G401 (cell line): ENCODE measurements around the gene ARHGAP1. TPM values are rescaled to one million over a fixed set of nuclear protein-coding genes. Genes with fewer than 3 reads are reported as not detected.
"Not testable (repeated sequence)": the region's sequence is repeated elsewhere in the genome, so short reads cannot be mapped to it uniquely, and the experiment has no call there.

ENCODE experiments used
- DNase-seq: peaks from one replicate; pipeline ENCODE4 v3.0.0-alpha.2; 2015; ENCODE audit warnings: low spot score
- in situ Hi-C: cut with HindIII; loops from 2 replicates; pipeline ENCODE4 v1.10.0; 2016; ENCODE audit warnings: low sequenced_read_pairs, mixed read lengths
- total RNA-seq: library from RNA; depleted of rRNA; stranded (reverse); fragments of >200 nt; shearing (Covaris generic); gene quantifications from 2 replicates; pipeline ENCODE4 v1.2.3, GENCODE V29; 2014

Gene ARHGAP1
- total RNA-seq, 1 experiment from 2014 or later, result 4.1 TPM

GRCh38 chr11:46725338-46726205 is 25.2 kb upstream of the ARHGAP1 start:
- no peak for DNase-seq
- in situ Hi-C loops, result no loop called here

GRCh38 chr11:46724088-46724487 is 23.7 kb upstream of the ARHGAP1 start:
- DNase-seq, result no peak
- in situ Hi-C loops, result no loop called here

GRCh38 chr11:46723359-46723680 is 22.9 kb upstream of the ARHGAP1 start:
- in situ Hi-C loops, result no loop called here
- no peak for DNase-seq

GRCh38 chr11:46722566-46723358 is 22.3 kb upstream of the ARHGAP1 start:
- in situ Hi-C loops, result no loop called here
- no peak for DNase-seq

- in situ Hi-C loops, result no loop called here
- DNase-seq, result no peak
Measured at GRCh38 chr11:46721286-46721685, 20.9 kb upstream of the ARHGAP1 start.

- in situ Hi-C loops, result no loop called here
- no peak for DNase-seq
Measured at GRCh38 chr11:46719543-46720218, 19.3 kb upstream of the ARHGAP1 start.

- in situ Hi-C loops, result no loop called here
- DNase-seq, result no peak
Measured at GRCh38 chr11:46719048-46719542, 18.7 kb upstream of the ARHGAP1 start, which contains the start of gene F2. TSS of gene F2 (plus strand) at chr11:46719213. CDS start at chr11:46719236, 23 bp downstream.

GRCh38 chr11:46718155-46719019 is 18.0 kb upstream of the ARHGAP1 start:
- DNase-seq, result no peak
- in situ Hi-C loops, result no loop called here

GRCh38 chr11:46717825-46718154 is 17.4 kb upstream of the ARHGAP1 start:
- DNase-seq, in situ Hi-C loops: not testable (repeated sequence)

GRCh38 chr11:46712874-46713576 is 12.6 kb upstream of the ARHGAP1 start:
- in situ Hi-C loops, result no loop called here
- DNase-seq, result no peak

GRCh38 chr11:46711303-46711702 is 10.9 kb upstream of the ARHGAP1 start:
- in situ Hi-C loops, result no loop called here
- no peak for DNase-seq

- DNase-seq, result peak; percentile 5
Measured at GRCh38 chr11:46710821-46711269, 10.4 kb upstream of the ARHGAP1 start.

GRCh38 chr11:46709351-46709750 is 8.9 kb upstream of the ARHGAP1 start:
- DNase-seq, in situ Hi-C loops: not testable (repeated sequence)

More at GRCh38 chr11:46710821-46711269, 10.4 kb upstream of the ARHGAP1 start:
- in situ Hi-C loops, result no loop called here

GRCh38 chr11:46706886-46707285 is 6.5 kb upstream of the ARHGAP1 start:
- no peak for DNase-seq
- in situ Hi-C loops, result no loop called here

GRCh38 chr11:46705070-46705688 is 4.8 kb upstream of the ARHGAP1 start:
- no peak for DNase-seq
- in situ Hi-C loops, result no loop called here

GRCh38 chr11:46701078-46701654 is 747 bp upstream of the ARHGAP1 start:
- no peak for DNase-seq

GRCh38 chr11:46698597-46698996 is 1.8 kb downstream of the ARHGAP1 start:
- in situ Hi-C loops, result no loop called here
- DNase-seq, result no peak

More at GRCh38 chr11:46701078-46701654, 747 bp upstream of the ARHGAP1 start:
- in situ Hi-C loops, result no loop called here
